ENCODE results near the gene DISP3. TPM values are rescaled to one million over a fixed set of nuclear protein-coding genes. Genes with fewer than 3 reads are reported as not detected.
"Not testable (repeated sequence)": the region's sequence is repeated elsewhere in the genome, so short reads cannot be mapped to it uniquely, and the experiment has no call there.

The DISP3 gene
- total and polyA plus RNA-seq, 9 of the 15 experiments (the other 6 are each of a cell fraction or from before 2014, with no cell fraction given) = 0.03 to 0.19 (median 0.15) TPM; not detected in 5

DNA sequence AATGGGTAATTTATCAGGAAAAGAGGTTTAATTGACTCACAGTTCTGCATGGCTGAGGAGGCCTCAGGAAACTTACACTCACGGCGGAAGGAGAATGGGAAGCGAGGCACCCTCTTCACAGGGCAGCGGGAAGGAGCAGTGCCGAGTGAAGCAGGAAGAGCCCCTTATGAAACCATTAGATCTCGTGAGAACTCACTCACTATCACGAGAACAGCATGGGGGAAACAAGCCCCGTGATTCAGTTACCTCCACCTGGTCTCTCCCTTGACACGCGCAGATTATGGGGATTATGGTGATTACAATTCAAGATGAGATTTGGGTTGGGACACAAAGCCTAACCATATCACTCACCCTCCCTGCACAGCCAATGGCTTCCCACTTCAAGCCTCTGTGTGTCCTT, 101.1 kb downstream of the DISP3 start:
- H3K9me3 ChIP-seq (replicated peaks; ENCODE audit: control insufficient read depth, insufficient read depth, low read depth, low read length); in situ Hi-C loops (cut with MboI); H3K36me3 ChIP-seq (ENCODE audit: control insufficient read depth, insufficient read depth, low read length); H3K9ac ChIP-seq (ENCODE audit: insufficient read depth in 1 of 2, low read depth in 2 of 2, low read length in 2 of 2); H4K20me1 ChIP-seq (replicated peaks; ENCODE audit: control insufficient read depth, insufficient read depth, low read length); H3K4me1 ChIP-seq (replicated peaks in 1 of 2; ENCODE audit: control insufficient read depth in 2 of 2, insufficient read depth in 2 of 2, low read length in 2 of 2); H3K4me3 ChIP-seq; H3K9me1 ChIP-seq (ENCODE audit: control insufficient read depth, insufficient read depth, low read length); DNase-seq (ENCODE audit: extremely low read depth in 1 of 4, low spot score in 3 of 4); H3K79me2 ChIP-seq (ENCODE audit: control insufficient read depth, insufficient read depth, low read length); BruUV-seq (replicated peaks); CTCF ChIA-PET (ENCODE audit: low intra/inter-chr PET ratio); intact Hi-C loops (cut with micrococcal nuclease); FAIRE-seq; H3K27ac ChIP-seq (ENCODE audit: extremely low read depth, low read depth, low read length): not testable (repeated sequence)
- POLR2A ChIA-PET = interaction anchor here (0.7 kb wide), 1 partner anchor 611 kb away, joined by 3 read pairs; no protein-coding TSS in a partner anchor
- Histone ChIP-seq H3K27me3 (ENCODE audit: control insufficient read depth in 2 of 2, insufficient read depth in 2 of 2, low read length in 2 of 2) (peaks cover 43 to 69% of the 10 kb centered on the region in 2 experiments), H2AFZ (ENCODE audit: low read depth, low read length) (0 out of 2 replicates have a peak overlapping the region, but pooled peaks have one; percentile 9), H3K4me2 (ENCODE audit: insufficient read depth, low read length) (0 out of 2 replicates have a peak overlapping the region, but pooled peaks have one; percentile 12)
- peak; percentile 65 for ATAC-seq
- peak; percentile 81 for TF ChIP-seq CHD2 (IDR thresholded peaks at IDR 0.05; ENCODE audit: low read depth, low read length)
- WGBS (ENCODE audit: insufficient coverage, low coverage, missing lambda C conversion rate) = 0% methylated on average over 10 of the region's 10 CpGs

DNA sequence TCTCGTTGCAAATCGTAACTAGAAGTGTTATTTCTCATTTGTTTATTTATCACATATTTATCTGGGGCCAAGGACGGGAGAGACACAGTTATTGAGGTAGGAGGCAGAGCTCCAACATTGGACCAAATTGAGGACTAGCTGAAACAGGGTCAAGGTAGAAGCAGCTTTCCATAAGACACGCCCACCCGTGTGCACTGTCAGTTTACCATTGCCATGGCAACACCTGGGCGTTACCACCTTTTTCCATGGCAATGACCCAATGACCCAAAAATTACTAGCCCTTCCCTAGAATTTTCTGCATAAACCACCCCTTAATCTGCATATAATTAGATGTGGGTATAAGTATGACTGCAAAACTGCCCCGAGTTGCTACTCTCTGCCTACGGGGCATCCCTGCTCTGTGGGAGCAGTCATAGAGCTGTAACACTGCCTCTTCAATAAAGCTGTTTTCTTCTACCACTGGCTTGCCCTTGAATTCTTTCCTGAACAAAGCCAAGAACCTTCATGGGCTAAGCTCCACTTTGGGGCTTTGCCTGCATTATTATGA, 102.6 kb downstream of the DISP3 start:
- WGBS (ENCODE audit: insufficient coverage, low coverage, missing lambda C conversion rate) = 0% methylated on average over 8 of the region's 8 CpGs
- intact Hi-C loops (cut with micrococcal nuclease) (no loop called here), in situ Hi-C loops (cut with MboI) (no loop called here)
- no peak overlapping the region for H3K4me2 ChIP-seq (ENCODE audit: insufficient read depth, low read length)
- ATAC-seq = no peak
- no TSS peak for BruUV-seq (replicated peaks)
- no peak overlapping the region for H2AFZ ChIP-seq (ENCODE audit: low read depth, low read length)
- H3K36me3 ChIP-seq (ENCODE audit: control insufficient read depth, insufficient read depth, low read length) = no peaks in the 10 kb centered on the region
- no peaks in the 10 kb centered on the region for H3K4me1 ChIP-seq (replicated peaks in 1 of 2; ENCODE audit: control insufficient read depth in 2 of 2, insufficient read depth in 2 of 2, low read length in 2 of 2)
- H3K9me3 ChIP-seq (replicated peaks; ENCODE audit: control insufficient read depth, insufficient read depth, low read depth, low read length) = no peaks in the 10 kb centered on the region; the same call in 1 of the 2 replicates
- peaks cover 42 to 66% of the 10 kb centered on the region in 2 experiments for H3K27me3 ChIP-seq (ENCODE audit: control insufficient read depth in 2 of 2, insufficient read depth in 2 of 2, low read length in 2 of 2)
- no peak overlapping the region for H3K4me3 ChIP-seq
- ChIA-PET POLR2A (interaction anchor here (0.9 to 1.1 kb wide), 2 partner anchors 9 kb away, joined by 3 read pairs; no protein-coding TSS in a partner anchor), CTCF (ENCODE audit: low intra/inter-chr PET ratio) (no interaction called here)
- H3K9ac ChIP-seq (ENCODE audit: insufficient read depth in 1 of 2, low read depth in 2 of 2, low read length in 2 of 2) = no peak overlapping the region
- no peak for FAIRE-seq
- no peak overlapping the region for H3K27ac ChIP-seq (ENCODE audit: extremely low read depth, low read depth, low read length)
- DNase-seq (ENCODE audit: extremely low read depth in 1 of 4, low spot score in 3 of 4) = no peak
- TF ChIP-seq PML (IDR thresholded peaks at IDR 0.05; ENCODE audit: low read length) (no peak), PKNOX1 (IDR thresholded peaks at IDR 0.05) (peak; percentile 81), RFX1 (IDR thresholded peaks at IDR 0.05) (peak; percentile 86), MXI1 (IDR thresholded peaks at IDR 0.05; ENCODE audit: low read depth, low read length) (0 out of 2 replicates have a peak, but pooled peaks have one; percentile 31), PPARD (CRISPR knock-in tag; IDR thresholded peaks at IDR 0.05) (no peak)
- TF ChIP-seq, protein P1, sequence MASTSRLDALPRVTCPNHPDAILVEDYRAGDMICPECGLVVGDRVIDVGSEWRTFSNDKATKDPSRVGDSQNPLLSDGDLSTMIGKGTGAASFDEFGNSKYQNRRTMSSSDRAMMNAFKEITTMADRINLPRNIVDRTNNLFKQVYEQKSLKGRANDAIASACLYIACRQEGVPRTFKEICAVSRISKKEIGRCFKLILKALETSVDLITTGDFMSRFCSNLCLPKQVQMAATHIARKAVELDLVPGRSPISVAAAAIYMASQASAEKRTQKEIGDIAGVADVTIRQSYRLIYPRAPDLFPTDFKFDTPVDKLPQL (IDR thresholded peaks at IDR 0.05; ENCODE audit: extremely low read depth, insufficient read length) = no peak
- TF ChIP-seq, protein P2, sequence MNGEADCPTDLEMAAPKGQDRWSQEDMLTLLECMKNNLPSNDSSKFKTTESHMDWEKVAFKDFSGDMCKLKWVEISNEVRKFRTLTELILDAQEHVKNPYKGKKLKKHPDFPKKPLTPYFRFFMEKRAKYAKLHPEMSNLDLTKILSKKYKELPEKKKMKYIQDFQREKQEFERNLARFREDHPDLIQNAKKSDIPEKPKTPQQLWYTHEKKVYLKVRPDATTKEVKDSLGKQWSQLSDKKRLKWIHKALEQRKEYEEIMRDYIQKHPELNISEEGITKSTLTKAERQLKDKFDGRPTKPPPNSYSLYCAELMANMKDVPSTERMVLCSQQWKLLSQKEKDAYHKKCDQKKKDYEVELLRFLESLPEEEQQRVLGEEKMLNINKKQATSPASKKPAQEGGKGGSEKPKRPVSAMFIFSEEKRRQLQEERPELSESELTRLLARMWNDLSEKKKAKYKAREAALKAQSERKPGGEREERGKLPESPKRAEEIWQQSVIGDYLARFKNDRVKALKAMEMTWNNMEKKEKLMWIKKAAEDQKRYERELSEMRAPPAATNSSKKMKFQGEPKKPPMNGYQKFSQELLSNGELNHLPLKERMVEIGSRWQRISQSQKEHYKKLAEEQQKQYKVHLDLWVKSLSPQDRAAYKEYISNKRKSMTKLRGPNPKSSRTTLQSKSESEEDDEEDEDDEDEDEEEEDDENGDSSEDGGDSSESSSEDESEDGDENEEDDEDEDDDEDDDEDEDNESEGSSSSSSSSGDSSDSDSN (IDR thresholded peaks at IDR 0.05; ENCODE audit: borderline replicate concordance in 1 of 2, low read depth in 2 of 2, low read length in 2 of 2) = no peak
- TF ChIP-seq, protein P3, sequence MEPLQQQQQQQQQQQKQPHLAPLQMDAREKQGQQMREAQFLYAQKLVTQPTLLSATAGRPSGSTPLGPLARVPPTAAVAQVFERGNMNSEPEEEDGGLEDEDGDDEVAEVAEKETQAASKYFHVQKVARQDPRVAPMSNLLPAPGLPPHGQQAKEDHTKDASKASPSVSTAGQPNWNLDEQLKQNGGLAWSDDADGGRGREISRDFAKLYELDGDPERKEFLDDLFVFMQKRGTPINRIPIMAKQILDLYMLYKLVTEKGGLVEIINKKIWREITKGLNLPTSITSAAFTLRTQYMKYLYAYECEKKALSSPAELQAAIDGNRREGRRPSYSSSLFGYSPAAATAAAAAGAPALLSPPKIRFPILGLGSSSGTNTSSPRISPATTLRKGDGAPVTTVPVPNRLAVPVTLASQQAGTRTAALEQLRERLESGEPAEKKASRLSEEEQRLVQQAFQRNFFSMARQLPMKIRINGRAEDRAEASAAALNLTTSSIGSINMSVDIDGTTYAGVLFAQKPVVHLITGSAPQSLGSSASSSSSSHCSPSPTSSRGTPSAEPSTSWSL (CRISPR knock-in tag; IDR thresholded peaks at IDR 0.05; ENCODE audit: borderline replicate concordance) = no peak
- no peaks in the 10 kb centered on the region for H3K9me1 ChIP-seq (ENCODE audit: control insufficient read depth, insufficient read depth, low read length)
- H3K79me2 ChIP-seq (ENCODE audit: control insufficient read depth, insufficient read depth, low read length) = no peaks in the 10 kb centered on the region
- H4K20me1 ChIP-seq (replicated peaks; ENCODE audit: control insufficient read depth, insufficient read depth, low read length) = 0 out of 2 replicates have a peak, but pooled peaks cover 4% of the 10 kb centered on the region
